ENCODE measurements around the gene POU5F1.

The POU5F1 gene

GRCh38 chr6:31138982-31139381 lies 31.5 kb downstream of the POU5F1 start, which contains the start of gene PSORS1C2:
Gene PSORS1C2 (minus strand): TSS chr6:31139066. CDS start chr6:31139026, 40 bp downstream.
- DNase-seq (ENCODE audit: low spot score) = no peak

- DNase-seq (ENCODE audit: low spot score) = no peak
Observed at GRCh38 chr6:31135710-31136109, 34.8 kb downstream of the POU5F1 start.

- no peak for DNase-seq (ENCODE audit: low spot score)
Observed at GRCh38 chr6:31132806-31133205, 37.7 kb downstream of the POU5F1 start.

GRCh38 chr6:31131595-31131994 lies 38.9 kb downstream of the POU5F1 start:
- no peak for DNase-seq (ENCODE audit: low spot score)

- no peak for DNase-seq (ENCODE audit: low spot score)
Observed at GRCh38 chr6:31130751-31131150, 39.7 kb downstream of the POU5F1 start.

GRCh38 chr6:31129130-31129529 lies 41.4 kb downstream of the POU5F1 start:
- no peak for DNase-seq (ENCODE audit: low spot score)

GRCh38 chr6:31128093-31128676 lies 42.3 kb downstream of the POU5F1 start:
- DNase-seq (ENCODE audit: low spot score) = peak; percentile 66

GRCh38 chr6:31126396-31127175 lies 43.9 kb downstream of the POU5F1 start:
- DNase-seq (ENCODE audit: low spot score) = no peak

- no peak for DNase-seq (ENCODE audit: low spot score)
Observed at GRCh38 chr6:31125586-31126363, 44.7 kb downstream of the POU5F1 start.

- peak; percentile 15 for DNase-seq (ENCODE audit: low spot score)
Observed at GRCh38 chr6:31125162-31125561, 45.3 kb downstream of the POU5F1 start.

GRCh38 chr6:31122791-31123706 lies 47.4 kb downstream of the POU5F1 start:
- DNase-seq (ENCODE audit: low spot score) = no peak

- DNase-seq (ENCODE audit: low spot score) = no peak
Observed at GRCh38 chr6:31121131-31121790, 49.2 kb downstream of the POU5F1 start.

- no peak for DNase-seq (ENCODE audit: low spot score)
Observed at GRCh38 chr6:31120151-31120915, 50.1 kb downstream of the POU5F1 start, which contains the start of gene CDSN. Gene CDSN (minus strand): TSS chr6:31120446. CDS start chr6:31120419, 27 bp downstream.

- no peak for DNase-seq (ENCODE audit: low spot score)
Observed at GRCh38 chr6:31118178-31118577, 52.3 kb downstream of the POU5F1 start.

- no peak for DNase-seq (ENCODE audit: low spot score)
Observed at GRCh38 chr6:31116661-31117385, 53.7 kb downstream of the POU5F1 start.

- DNase-seq (ENCODE audit: low spot score) = no peak
Observed at GRCh38 chr6:31115941-31116560, 54.4 kb downstream of the POU5F1 start.

- DNase-seq (ENCODE audit: low spot score) = peak; percentile 74
Observed at GRCh38 chr6:31114970-31115849, 55.3 kb downstream of the POU5F1 start.

- peak; percentile 96 for DNase-seq (ENCODE audit: low spot score)
Observed at GRCh38 chr6:31114541-31114878, 56.0 kb downstream of the POU5F1 start, which contains the start of gene PSORS1C1. Gene PSORS1C1 (plus strand): TSS chr6:31114800. CDS start chr6:31129633, 14,833 bp downstream.
